NCI-H2196 (cell line): ENCODE results near the gene PRPSAP2.
"Not testable (repeated sequence)": the region's sequence is repeated elsewhere in the genome, so short reads cannot be mapped to it uniquely, and the experiment has no call there.

Source experiments
- DNase-seq: peaks from one replicate; lab custom pipeline; 2025; ENCODE audit not compliant: unreplicated experiment; lab: John Stamatoyannopoulos, UW

The PRPSAP2 gene

GRCh38 chr17:18857864-18858566 lies at the start of gene PRPSAP2:
PRPSAP2 (plus strand) TSS chr17:18858131; CDS start chr17:18865834, 7,703 bp downstream.
- peak; percentile 88 for DNase-seq

- not testable (repeated sequence) for DNase-seq
Observed at GRCh38 chr17:18815924-18816323, 42.0 kb upstream of the PRPSAP2 start.

GRCh38 chr17:18816489-18817371 lies 41.2 kb upstream of the PRPSAP2 start:
- peak; percentile 33 for DNase-seq

- DNase-seq = not testable (repeated sequence)
Observed at GRCh38 chr17:18821430-18821829, 36.5 kb upstream of the PRPSAP2 start.

- DNase-seq = not testable (repeated sequence)
Observed at GRCh38 chr17:18827613-18828012, 30.3 kb upstream of the PRPSAP2 start.

GRCh38 chr17:18848501-18848900 lies 9.4 kb upstream of the PRPSAP2 start:
- DNase-seq = no peak

GRCh38 chr17:18850679-18851078 lies 7.3 kb upstream of the PRPSAP2 start:
- DNase-seq = no peak

GRCh38 chr17:18851201-18851600 lies 6.7 kb upstream of the PRPSAP2 start:
- DNase-seq = no peak

GRCh38 chr17:18854956-18855355 lies 3.0 kb upstream of the PRPSAP2 start:
- no peak for DNase-seq

- peak; percentile 82 for DNase-seq
Observed at GRCh38 chr17:18855831-18856569, 1.9 kb upstream of the PRPSAP2 start.

- no peak for DNase-seq
Observed at GRCh38 chr17:18856570-18856915, 1.4 kb upstream of the PRPSAP2 start.

GRCh38 chr17:18858567-18859245 lies 775 bp downstream of the PRPSAP2 start:
- no peak for DNase-seq

GRCh38 chr17:18859256-18859655 lies 1.3 kb downstream of the PRPSAP2 start:
- DNase-seq = no peak

- DNase-seq = no peak
Observed at GRCh38 chr17:18860161-18860972, 2.4 kb downstream of the PRPSAP2 start.

GRCh38 chr17:18862011-18862410 lies 4.1 kb downstream of the PRPSAP2 start:
- DNase-seq = no peak

- not testable (repeated sequence) for DNase-seq
Observed at GRCh38 chr17:18864996-18865395, 7.1 kb downstream of the PRPSAP2 start.

GRCh38 chr17:18866866-18867813 lies 9.2 kb downstream of the PRPSAP2 start:
- no peak for DNase-seq

- no peak for DNase-seq
Observed at GRCh38 chr17:18877104-18877645, 19.2 kb downstream of the PRPSAP2 start.
